Measurements from ENCODE around the gene RNF113B.

Gene RNF113B

GRCh38 chr13:98175043-98175442, 2.0 kb downstream of the RNF113B start:
- no peak for DNase-seq (ENCODE audit: low read depth, low spot score)

DNA sequence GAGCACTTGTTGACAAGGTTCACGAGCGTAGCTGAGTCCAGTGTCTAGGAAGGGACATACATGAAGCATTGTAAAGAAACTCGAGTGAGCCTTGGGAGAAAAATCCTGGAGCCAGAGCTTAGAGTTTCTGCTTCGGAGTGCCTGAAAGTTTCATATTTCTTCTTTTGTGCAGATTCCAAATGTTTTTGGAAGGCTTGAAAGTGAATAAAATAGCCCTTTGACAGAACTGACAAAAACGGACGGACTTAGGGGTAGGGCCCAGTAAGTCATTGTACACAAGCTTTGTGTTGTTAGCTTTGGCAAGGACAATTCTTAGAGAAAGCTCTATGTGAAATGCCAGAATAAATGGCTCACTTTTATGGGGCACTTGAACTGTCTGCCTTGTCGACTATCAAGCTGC, 2.8 kb downstream of the RNF113B start:
- no peak for DNase-seq (ENCODE audit: low read depth, low spot score)

DNA sequence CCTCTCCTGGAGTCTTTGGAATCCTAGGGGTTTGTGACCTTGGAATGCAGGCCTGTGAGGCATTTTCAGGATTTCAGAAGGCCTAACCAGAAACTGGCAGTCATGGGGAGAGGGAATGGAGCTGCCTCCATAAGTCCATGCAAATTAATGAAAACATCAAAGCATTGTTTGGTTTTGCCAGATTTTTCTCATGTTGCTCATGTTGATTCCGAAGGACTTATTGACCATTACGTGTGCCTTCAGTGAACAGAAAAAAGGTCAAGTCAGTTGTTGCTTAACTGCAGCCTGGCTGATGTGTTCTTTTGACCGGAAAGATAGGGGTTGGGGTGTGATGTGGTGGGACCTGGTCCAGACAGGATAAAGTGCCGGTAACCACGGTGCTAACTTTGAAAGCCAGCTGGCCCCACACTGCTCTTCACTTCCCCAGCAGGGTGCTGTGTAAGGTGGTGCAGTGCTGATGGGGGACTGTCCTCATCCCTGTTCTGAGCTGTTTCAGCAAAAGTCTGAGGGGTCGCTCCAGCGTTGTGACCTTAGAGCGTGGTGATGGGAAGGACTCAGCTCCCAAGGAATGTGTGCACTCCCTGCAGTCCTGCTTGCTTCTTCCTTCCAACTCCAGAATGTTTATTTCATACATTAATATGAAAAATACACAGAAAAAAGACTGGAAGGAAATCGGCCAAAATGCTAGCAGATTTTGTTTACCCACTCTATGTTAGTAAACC, 3.5 kb downstream of the RNF113B start:
- no peak for DNase-seq (ENCODE audit: low read depth, low spot score)

DNA sequence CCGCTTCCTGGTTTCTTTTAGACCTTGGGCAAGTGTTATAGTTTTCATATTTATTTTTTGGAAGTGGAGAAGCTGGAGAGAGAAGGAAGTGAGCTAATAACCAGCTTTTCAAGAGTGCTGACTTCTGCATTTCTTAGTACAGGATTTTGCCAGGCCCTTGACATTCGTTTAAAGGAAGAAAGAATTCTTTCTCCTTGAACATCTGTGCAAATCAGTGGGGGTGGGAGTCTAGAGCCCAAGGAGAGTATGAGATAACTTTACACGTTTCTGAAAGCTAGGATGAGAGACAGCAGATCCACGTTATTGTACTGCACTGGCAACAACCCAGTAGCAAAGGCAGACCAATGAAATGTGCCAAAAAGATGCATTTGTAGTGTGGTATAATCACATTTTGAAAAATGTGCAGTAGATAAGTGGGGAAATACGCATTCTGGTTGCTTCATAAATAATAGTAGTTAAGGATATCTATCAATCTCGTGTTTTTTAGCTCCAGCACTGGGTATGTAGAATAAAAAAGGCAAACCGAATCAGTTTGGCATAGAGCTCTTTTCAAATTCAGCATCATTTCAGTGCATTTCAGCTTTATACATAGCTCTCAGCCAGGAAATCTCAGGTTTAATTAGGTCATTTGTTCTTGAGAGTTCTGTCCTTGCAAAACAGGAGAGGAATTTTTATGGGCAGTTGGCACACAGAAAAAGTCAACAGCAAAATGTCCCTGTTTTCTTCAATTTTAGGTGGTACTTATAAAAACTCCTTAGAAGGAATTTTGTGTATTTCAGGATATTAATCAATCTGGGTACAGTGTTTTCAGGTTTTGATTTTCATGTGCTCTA, 4.3 kb downstream of the RNF113B start:
- DNase-seq (ENCODE audit: low read depth, low spot score): no peak

DNA sequence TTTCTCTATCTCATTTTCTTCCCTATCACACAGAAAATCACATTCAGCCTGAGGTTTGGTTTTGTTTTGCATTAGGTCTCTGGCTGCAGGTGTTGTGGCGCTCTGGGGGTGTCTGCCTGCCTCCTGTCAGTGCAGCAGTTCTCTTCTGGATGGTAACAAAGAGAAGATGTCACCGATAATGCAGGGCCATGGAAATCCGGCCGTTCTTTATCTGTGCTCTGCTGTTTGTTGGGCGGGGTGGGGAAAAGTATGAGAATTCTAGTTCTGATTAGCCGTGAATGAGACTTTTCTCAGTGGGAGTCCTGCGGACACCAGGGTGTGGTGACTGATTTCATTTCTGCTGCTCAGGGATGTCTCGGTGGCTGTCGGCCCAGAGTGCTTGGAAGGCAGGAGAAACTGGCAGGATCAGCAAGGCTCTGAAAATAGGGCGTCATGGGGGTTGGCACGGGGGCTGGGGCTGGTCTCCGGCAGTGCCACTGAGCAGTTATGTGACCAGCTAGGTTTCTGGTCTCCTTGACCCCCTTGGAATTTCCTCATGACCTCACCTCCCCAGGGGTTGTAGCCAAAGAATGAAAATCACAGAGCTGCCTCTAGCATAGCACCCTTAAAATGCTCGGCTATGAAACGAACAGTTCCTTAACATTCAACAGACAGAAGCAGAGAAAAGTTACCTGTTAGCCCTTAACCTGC, 5.0 kb downstream of the RNF113B start:
- DNase-seq (ENCODE audit: low read depth, low spot score): no peak

DNA sequence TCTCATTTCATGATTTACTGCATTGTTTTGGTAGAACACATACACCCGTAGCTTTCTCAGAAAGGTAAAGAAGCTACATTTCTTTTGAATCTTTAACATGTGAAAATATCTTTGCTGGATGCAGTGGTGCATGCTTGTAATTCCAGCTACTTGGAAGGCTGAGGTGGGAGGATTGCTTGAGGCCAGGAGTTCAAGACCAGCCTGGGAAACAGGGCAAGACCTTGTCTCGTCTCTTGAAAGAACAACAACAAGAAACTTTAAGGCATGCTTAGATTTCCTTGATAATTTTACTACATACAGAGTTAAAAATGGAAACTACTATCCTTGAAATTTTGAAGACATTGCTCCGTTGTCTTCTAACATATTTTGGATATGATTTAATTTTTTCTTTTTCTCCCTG, 7.7 kb downstream of the RNF113B start:
- DNase-seq (ENCODE audit: low read depth, low spot score): no peak

DNA sequence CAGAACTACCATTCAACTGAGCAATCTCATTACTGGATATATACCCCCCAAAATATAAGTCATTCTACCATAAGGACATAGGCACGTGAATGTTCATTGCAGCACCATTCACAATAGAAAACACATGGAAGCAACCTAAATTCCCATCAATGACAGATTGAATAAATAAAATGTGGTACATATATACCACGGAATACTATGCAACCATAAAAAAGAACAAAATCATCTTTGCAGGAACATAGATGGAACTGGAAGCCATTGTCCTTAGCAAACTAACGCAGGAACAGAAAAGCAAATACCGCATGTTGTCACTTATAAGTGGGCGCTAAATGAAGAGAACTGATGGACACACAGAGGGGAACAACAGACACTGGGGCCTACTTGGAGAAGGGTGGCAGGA, 14.1 kb downstream of the RNF113B start:
- DNase-seq (ENCODE audit: low read depth, low spot score): no peak

- DNase-seq (ENCODE audit: low read depth, low spot score): no peak
Measured at GRCh38 chr13:98158172-98158899, 18.7 kb downstream of the RNF113B start.

DNA sequence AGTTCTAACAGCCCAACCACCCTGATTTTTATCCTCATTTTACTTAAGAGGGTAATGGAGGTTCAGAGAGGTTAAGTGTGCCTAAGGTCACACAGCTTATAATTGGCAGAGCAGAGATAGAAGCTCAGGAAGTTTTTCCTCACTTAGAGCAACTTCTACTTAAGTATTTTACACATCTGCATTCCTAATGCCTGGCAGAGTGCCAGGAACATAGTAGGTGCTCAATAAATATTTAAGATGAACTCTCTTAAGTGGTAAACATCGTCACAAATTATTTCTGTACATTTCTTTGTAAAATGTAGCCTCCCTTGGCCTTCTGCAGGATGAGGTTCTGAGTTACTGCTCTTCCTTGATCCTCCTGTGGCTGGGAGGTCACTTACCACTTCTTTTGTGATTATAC, 19.5 kb downstream of the RNF113B start:
- no peak for DNase-seq (ENCODE audit: low read depth, low spot score)

DNA sequence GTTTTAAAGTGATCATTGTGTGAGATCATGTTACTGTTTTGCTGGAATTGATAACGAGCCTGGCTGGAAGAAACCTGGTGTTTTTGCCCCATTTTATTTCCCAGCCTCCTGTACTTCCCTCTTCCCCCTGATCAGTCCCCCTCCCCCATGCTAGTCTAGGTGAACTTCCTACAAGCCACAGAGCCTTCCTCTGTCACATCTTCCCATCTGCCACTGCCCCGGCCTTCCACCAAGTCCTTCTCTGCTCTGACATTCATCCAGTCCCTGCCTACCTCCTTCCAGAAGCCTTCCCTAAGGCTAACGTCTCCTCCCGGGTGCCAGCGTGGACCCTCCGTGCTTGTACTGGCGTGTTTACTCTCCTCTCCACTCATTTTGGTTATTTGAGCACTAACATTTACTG, 19.9 kb downstream of the RNF113B start:
- no peak for DNase-seq (ENCODE audit: low read depth, low spot score)

- no peak for DNase-seq (ENCODE audit: low read depth, low spot score)
Measured at GRCh38 chr13:98156259-98156658, 20.8 kb downstream of the RNF113B start.

DNA sequence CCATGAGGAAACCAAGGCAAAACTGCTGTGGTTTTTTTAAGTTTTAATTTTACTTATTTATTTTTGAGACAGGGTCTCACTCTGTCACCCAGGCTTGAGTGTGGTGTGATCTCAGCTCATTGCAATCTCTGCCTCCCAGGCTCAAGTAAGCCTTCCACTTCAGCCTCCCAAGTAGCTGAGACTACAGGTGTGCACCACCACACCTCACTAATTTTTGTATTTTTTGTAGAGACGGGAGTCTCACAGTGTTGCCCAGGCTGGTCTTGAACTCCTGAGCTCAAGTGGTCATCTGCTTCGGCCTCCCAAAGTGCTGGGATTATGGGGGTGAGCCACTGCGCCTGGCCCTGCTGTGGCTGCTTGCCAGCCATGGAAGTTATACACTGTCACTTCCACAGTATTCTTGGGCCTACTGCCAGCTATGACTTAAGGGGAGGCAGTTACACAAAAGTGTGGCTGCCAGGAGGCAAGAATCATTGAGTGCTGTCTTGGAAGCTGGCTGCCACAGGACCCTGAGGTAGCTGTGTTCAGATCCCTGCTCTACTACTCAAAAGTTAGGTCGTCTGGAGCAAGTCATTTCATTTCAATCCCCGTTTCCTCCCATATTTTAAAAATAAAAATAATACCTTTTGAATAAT, 21.5 kb downstream of the RNF113B start:
- DNase-seq (ENCODE audit: low read depth, low spot score): no peak

- no peak for DNase-seq (ENCODE audit: low read depth, low spot score)
Measured at GRCh38 chr13:98150832-98151479, 26.1 kb downstream of the RNF113B start.

DNA sequence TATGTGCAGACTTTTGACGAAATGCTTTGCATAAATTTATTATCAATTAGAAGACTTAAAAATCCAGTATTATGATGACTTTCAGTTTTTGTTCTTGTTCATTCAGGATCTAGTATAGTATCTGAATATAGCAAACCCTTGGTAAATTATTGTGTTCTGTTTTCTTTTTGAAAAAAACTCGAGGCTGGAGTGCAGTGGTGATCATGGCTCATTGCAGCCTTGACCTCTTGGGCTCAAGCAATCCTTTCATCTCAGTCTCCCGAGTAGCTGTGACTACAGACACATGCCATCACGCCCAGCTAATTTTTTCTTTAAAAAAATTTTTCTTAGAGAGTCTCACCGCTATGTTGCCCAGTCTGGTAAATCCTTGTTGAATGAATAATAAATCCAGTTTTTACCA, 29.5 kb downstream of the RNF113B start:
- DNase-seq (ENCODE audit: low read depth, low spot score): no peak

DNA sequence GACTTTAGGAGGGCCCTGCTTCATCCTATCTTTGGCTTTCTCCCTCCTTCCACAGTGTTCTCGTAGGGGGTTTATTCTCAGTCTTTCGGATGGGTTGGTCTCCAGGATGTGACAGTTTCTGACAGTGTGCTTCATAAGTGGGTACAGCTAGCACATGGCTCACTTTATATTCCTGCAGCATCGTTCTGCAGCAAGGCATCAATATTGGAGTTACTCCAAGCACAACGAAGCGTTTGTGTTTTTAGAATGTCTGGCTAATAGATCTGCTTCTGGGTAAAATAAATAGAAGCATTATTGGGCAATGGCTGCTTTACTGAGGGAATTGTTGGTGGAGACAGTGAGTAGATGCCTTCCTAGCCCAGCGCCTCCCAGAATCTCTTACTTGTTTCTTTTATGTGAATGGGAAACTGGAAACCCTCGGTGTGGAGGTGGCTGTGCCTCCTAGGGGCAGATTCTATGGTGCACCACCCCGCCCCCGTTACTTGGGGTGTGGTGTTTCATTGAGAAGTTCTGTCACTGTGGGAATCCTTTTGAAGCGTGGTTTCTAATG, 32.2 kb downstream of the RNF113B start:
- DNase-seq (ENCODE audit: low read depth, low spot score): no peak

GRCh38 chr13:98144027-98144741, 32.9 kb downstream of the RNF113B start:
- no peak for DNase-seq (ENCODE audit: low read depth, low spot score)

- DNase-seq (ENCODE audit: low read depth, low spot score): no peak
Measured at GRCh38 chr13:98143601-98144026, 33.5 kb downstream of the RNF113B start.

GRCh38 chr13:98143157-98143553, 33.9 kb downstream of the RNF113B start:
- no peak for DNase-seq (ENCODE audit: low read depth, low spot score)

GRCh38 chr13:98142380-98143156, 34.5 kb downstream of the RNF113B start, which contains the start of gene FARP1:
TSS of gene FARP1 (plus strand) at chr13:98143094. CDS start at chr13:98213243, 70,149 bp downstream.
- no peak for DNase-seq (ENCODE audit: low read depth, low spot score)
